ENCODE results near the gene PAXIP1. TPM values are rescaled to one million over a fixed set of nuclear protein-coding genes. Genes with fewer than 3 reads are reported as not detected.

PAXIP1 gene
- total and polyA plus RNA-seq, 8 donors: 10.6 to 22.3 (median 19.6) TPM

- DNase-seq (no peak), ATAC-seq (no peak)
- Histone ChIP-seq H3K27ac (no peak overlapping the region), H3K4me3 (no peak overlapping the region), H3K4me1 (peaks cover 0 to 11% of the 10 kb centered on the region in 2 donors), H3K36me3 (no peaks in the 10 kb centered on the region), H3K27me3 (peaks cover 10 to 26% of the 10 kb centered on the region in 2 donors), H3K9me3 (peaks cover 0 to 5% of the 10 kb centered on the region in 2 donors)
- no peak for TF ChIP-seq CTCF (IDR thresholded peaks at IDR 0.05)
- intact Hi-C loops (cut with DNase I): loop anchor here in 1 of 2 donors (10.0 kb wide), 1 partner anchor 433 kb away; no protein-coding TSS in a partner anchor
Measured at GRCh38 chr7:154911411-154911810, 91.5 kb downstream of the PAXIP1 start.

DNA sequence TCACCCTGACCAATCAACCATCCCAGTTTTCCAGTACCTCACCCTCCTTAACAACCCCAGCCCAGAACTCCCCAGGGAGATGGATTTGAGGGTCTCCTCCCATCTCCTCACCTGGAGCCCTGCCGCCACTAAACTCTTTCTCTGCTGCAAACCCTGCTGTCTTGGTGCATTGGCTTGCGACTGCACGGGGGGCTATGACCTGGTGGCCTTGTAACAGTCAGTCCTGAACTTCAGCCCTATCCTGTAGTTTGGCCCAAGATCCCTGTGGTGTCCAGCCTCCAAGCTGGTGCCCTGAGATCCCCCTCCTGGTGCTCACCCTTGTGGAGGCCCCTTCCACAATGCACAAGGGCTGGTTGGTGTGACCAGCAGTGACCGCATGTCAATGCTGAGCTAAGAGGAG lies 91.9 kb downstream of the PAXIP1 start:
- H3K9me3 ChIP-seq: peaks cover 0 to 5% of the 10 kb centered on the region in 2 donors
- no peak for ATAC-seq
- intact Hi-C loops (cut with DNase I): loop anchor here in 1 of 2 donors (10.0 kb wide), 1 partner anchor 434 kb away; no protein-coding TSS in a partner anchor
- DNase-seq: no peak
- H3K27ac ChIP-seq: no peak overlapping the region
- H3K36me3 ChIP-seq: no peaks in the 10 kb centered on the region
- H3K27me3 ChIP-seq: peaks cover 10 to 26% of the 10 kb centered on the region in 2 donors
- H3K4me3 ChIP-seq: no peak overlapping the region
- H3K4me1 ChIP-seq: peaks cover 0 to 11% of the 10 kb centered on the region in 2 donors
- TF ChIP-seq CTCF (IDR thresholded peaks at IDR 0.05): no peak

- no peak for DNase-seq
- Histone ChIP-seq H3K36me3 (no peaks in the 10 kb centered on the region), H3K9me3 (peaks cover 0 to 5% of the 10 kb centered on the region in 2 donors), H3K4me1 (peaks cover 0 to 11% of the 10 kb centered on the region in 2 donors), H3K4me3 (no peak overlapping the region), H3K27ac (no peak overlapping the region), H3K27me3 (peaks cover 10 to 19% of the 10 kb centered on the region in 2 donors)
- intact Hi-C loops (cut with DNase I): loop anchor here in 1 of 2 donors (10.0 kb wide), 1 partner anchor 435 kb away; no protein-coding TSS in a partner anchor
- no peak for TF ChIP-seq CTCF (IDR thresholded peaks at IDR 0.05)
- ATAC-seq: no peak
Measured at GRCh38 chr7:154910125-154910524, 92.8 kb downstream of the PAXIP1 start.

DNA sequence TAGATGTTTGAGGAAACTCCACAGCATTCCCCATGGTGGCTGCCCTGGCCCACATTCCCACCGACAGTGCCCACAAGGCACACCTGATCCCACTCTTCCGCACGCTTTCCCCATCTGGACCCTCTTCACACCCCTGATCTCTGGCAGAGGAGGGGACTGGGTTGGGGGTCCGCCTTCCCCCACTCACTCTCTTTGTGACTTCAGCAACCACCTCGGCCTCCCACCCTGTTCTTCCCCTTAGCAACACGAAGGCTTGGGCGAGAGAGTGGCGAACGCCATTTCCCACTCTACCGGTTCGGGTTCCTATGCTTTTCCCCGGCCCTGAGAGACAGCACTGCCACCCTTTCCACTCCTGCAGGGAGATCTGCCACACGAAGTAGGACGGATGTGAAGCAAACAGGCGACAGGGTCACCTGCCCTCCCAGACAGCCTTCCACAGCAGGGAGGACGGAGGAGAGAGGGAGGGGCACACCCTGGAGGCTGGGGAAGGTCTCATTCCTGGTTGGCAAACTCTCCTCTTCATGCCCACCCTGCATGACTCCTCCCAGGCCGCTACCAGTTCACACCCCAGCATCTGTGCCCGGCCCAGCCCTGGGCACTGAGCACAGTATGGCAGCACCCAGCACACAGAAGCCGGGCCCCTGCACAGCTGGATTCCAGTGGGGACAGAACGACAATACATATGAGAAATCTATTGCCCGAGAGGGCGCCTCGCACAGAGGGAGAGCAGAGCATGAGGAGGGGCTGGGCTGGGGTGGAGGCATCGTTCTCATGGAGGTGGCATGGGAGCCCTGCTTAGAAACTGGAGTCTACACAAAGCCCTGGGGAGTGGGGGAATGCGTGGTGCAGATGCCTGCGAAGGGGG lies 93.5 kb downstream of the PAXIP1 start:
- no peaks in the 10 kb centered on the region for H3K36me3 ChIP-seq
- no peak for DNase-seq
- peaks cover 0 to 5% of the 10 kb centered on the region in 2 donors for H3K9me3 ChIP-seq
- intact Hi-C loops (cut with DNase I): loop anchor here in 1 of 2 donors (10.0 kb wide), 1 partner anchor 435 kb away; no protein-coding TSS in a partner anchor
- peaks cover 0 to 10% of the 10 kb centered on the region in 2 donors for H3K4me1 ChIP-seq
- H3K4me3 ChIP-seq: no peak overlapping the region
- H3K27me3 ChIP-seq: peaks cover 6 to 12% of the 10 kb centered on the region in 2 donors
- TF ChIP-seq CTCF (IDR thresholded peaks at IDR 0.05): no peak
- no peak overlapping the region for H3K27ac ChIP-seq
- no peak for ATAC-seq
